ENCODE results near the gene ELOVL4.

DNA sequence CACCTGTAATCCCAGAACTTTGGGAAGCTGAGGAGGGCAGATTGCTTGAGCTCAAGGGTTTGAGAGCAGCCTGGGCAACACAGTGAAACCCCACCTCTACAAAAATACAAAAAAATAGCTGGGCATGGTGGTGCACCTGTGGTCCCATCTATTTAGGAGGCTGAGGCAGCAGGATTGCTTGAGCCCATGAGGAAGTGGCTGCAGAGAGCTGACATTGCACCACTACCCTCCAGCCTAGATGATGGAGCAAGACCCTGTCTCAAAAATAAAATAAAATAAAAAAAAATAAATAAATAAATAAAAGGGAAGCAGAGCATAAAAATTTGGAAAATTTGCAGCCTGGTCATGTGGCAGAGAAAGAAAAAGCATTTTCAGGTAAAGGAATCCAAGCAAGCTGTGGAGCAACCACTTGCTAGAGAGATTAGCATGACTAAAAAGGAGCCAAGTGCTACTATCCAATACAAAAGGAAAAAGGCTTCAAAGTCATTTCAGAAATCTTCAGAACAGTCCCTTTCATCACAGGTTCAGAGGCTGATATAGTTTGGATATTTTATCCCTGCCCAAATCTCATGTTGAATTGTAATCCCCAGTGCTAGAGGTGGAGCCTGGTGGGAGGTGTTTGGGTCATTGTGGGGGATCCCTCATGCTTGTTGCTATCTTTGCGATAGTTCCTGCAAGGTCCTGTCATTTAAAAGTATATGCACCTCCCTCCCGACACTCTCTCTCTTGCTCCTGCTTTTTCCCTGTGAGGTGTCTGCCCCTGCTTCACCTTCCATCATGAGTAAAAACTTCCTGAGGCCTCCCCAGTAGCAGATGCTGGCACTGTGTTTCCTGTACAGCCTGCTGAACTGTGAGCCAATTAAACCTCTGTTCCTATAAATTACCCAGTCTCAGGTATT lies 45.9 kb upstream of the ELOVL4 start:
- TF ChIP-seq CTCF (IDR thresholded peaks at IDR 0.05; ENCODE audit: insufficient read depth, low read length, poor library complexity, severe bottlenecking) (no peak), EZH2phosphoT487 (conservative IDR thresholded peaks at IDR 0.05; ENCODE audit: low read length) (no peak)

Data from SU-DHL-6 (cell line).